OCI-LY7 (cell line): Measurements from ENCODE around the gene NUP205. TPM values are rescaled to one million over a fixed set of nuclear protein-coding genes. Genes with fewer than 3 reads are reported as not detected.
"Not testable (repeated sequence)": the region's sequence is repeated elsewhere in the genome, so short reads cannot be mapped to it uniquely, and the experiment has no call there.

Source experiments
- BruUV-seq: library from RNA; stranded (reverse); fragments of 400-500 nt; replicated peaks from 2 replicates; lab custom pipeline; 2021; lab: Mats Ljungman, UMichigan
- CTCF ChIA-PET: fragments of 300-600 bp; sonication (Branson Sonifier 250); formaldehyde crosslinking; loops from one replicate; lab custom pipeline; 2022; ENCODE audit warnings: antibody characterized with exemption; ENCODE audit not compliant: unreplicated experiment; lab: Charles Lee
- POLR2A ChIA-PET: fragments of 300-600 bp; sonication (Branson Sonifier 250); formaldehyde crosslinking; loops from one replicate; lab custom pipeline; 2022; ENCODE audit warnings: antibody characterized with exemption; lab: Charles Lee
- DNase-seq: peaks from one replicate; pipeline ENCODE4 v3.0.0-alpha.2; 2015; ENCODE audit warnings: low spot score
- H2AFZ ChIP-seq: fragments of 200-600 bp; sonication (generic), shearing (Covaris generic); 2 replicates; pipeline ENCODE4 v1.6.1; 2014; ENCODE audit warnings: mild to moderate bottlenecking, antibody characterized with exemption, low read length, moderate library complexity
- H3K27ac ChIP-seq: fragments of 200-600 bp; sonication (generic); 2 replicates; pipeline ENCODE4 v1.5.1; 2014; ENCODE audit warnings: mixed run types, low read depth, mild to moderate bottlenecking, moderate library complexity, low read length, inconsistent platforms; ENCODE audit not compliant: poor library complexity, severe bottlenecking
- H3K36me3 ChIP-seq: fragments of 200-600 bp; sonication (generic); 2 replicates; pipeline ENCODE4 v1.6.1; 2014; ENCODE audit warnings: mild to moderate bottlenecking, antibody characterized with exemption, low read length, moderate library complexity, mixed read lengths; ENCODE audit not compliant: insufficient read depth
- H3K4me1 ChIP-seq: fragments of 200-600 bp; sonication (generic); 2 replicates; pipeline ENCODE4 v1.5.1; 2014; ENCODE audit warnings: mild to moderate bottlenecking, low read length; ENCODE audit not compliant: insufficient read depth, poor library complexity, severe bottlenecking
- H3K4me2 ChIP-seq: fragments of 200-600 bp; sonication (generic); 2 replicates; pipeline ENCODE4 v1.6.1; 2014; ENCODE audit warnings: mild to moderate bottlenecking, low read length
- H3K4me3 ChIP-seq: fragments of 200-600 bp; sonication (generic); 2 replicates; pipeline ENCODE4 v1.5.1; 2014; ENCODE audit warnings: mild to moderate bottlenecking, low read depth, low read length; ENCODE audit not compliant: poor library complexity, severe bottlenecking
- H3K79me2 ChIP-seq: fragments of 200-600 bp; sonication (generic); 2 replicates; pipeline ENCODE4 v1.6.1; 2016; ENCODE audit warnings: low read depth, mild to moderate bottlenecking, low read length, moderate library complexity, mixed read lengths; ENCODE audit not compliant: insufficient read depth
- H3K9me2 ChIP-seq: fragments of 200-600 bp; sonication (generic); 2 replicates; pipeline ENCODE4 v1.6.1; 2016; ENCODE audit warnings: mild to moderate bottlenecking, low read length, mixed read lengths; ENCODE audit not compliant: insufficient read depth
- H3K9me3 ChIP-seq: fragments of 200-600 bp; sonication (generic); 2 replicates; pipeline ENCODE4 v1.6.1; 2014; ENCODE audit warnings: mild to moderate bottlenecking, mixed run types, low read length, mixed read lengths
- H4K20me1 ChIP-seq: fragments of 200-600 bp; sonication (generic); 2 replicates; pipeline ENCODE4 v1.6.1; 2014; ENCODE audit warnings: mild to moderate bottlenecking, antibody characterized with exemption, low read length, moderate library complexity, mixed read lengths; ENCODE audit not compliant: insufficient read depth
- CTCF ChIP-seq: fragments of 200-600 bp; sonication (generic); conservative IDR thresholded peaks from 2 replicates; pipeline ENCODE4 v1.5.1; 2014; ENCODE audit warnings: mild to moderate bottlenecking, antibody characterized with exemption, low read length, moderate library complexity, mixed read lengths
- EZH2phosphoT487 ChIP-seq: fragments of 200-600 bp; sonication (generic); IDR thresholded peaks from 2 replicates; pipeline ENCODE4 v1.6.1; 2018; ENCODE audit warnings: low read depth, borderline replicate concordance, mild to moderate bottlenecking, mixed run types, antibody characterized with exemption, low read length, moderate library complexity, mixed read lengths
- intact Hi-C: fragments of 100-400 bp; cut with micrococcal nuclease; formaldehyde crosslinking; loops from one replicate; pipeline ENCODE4 v1.10.0; 2022; ENCODE audit not compliant: unreplicated experiment
- total RNA-seq, 2 experiments: library from RNA; depleted of rRNA in 1 of 2; stranded (reverse); fragments of >200 nt in 1 of 2; shearing (Covaris generic) in 1 of 2; gene quantifications; 2 replicates each; pipeline ENCODE4 v1.2.3, GENCODE V29; 2014 to 2022

NUP205 gene
- total RNA-seq, 2 experiments from 2014 or later, result 115 to 132 TPM

- DNase-seq, result peak; percentile 65
- POLR2A ChIA-PET, result interaction anchor here (0.7 to 0.9 kb wide), 2 partner anchors 78 to 336 kb away, joined by 3 to 4 read pairs; no protein-coding TSS in a partner anchor
- H3K9me2 ChIP-seq, result no peaks in the 10 kb centered on the region
- intact Hi-C loops, result loop anchor here (5.0 kb wide), 1 partner anchor 34 kb away; no protein-coding TSS in a partner anchor
- no peaks in the 10 kb centered on the region for H4K20me1 ChIP-seq
- CTCF ChIA-PET, result interaction anchor here (0.6 kb wide), 1 partner anchor 24 kb away, joined by 3 read pairs; no protein-coding TSS in a partner anchor
- TF ChIP-seq CTCF (peak; percentile 98), EZH2phosphoT487 (no peak)
- no peak overlapping the region for H3K27ac ChIP-seq
- H3K9me3 ChIP-seq, result no peaks in the 10 kb centered on the region
- no peaks in the 10 kb centered on the region for H3K79me2 ChIP-seq
- no peak overlapping the region for H3K4me2 ChIP-seq
- no peaks in the 10 kb centered on the region for H3K4me1 ChIP-seq
- no peak overlapping the region for H2AFZ ChIP-seq
- H3K36me3 ChIP-seq, result peaks cover 97% of the 10 kb centered on the region
- no TSS peak for BruUV-seq
- H3K4me3 ChIP-seq, result no peak overlapping the region
Observed at GRCh38 chr7:135620980-135621850, 63.5 kb downstream of the NUP205 start.

GRCh38 chr7:135634191-135634878 lies 76.6 kb downstream of the NUP205 start:
- Histone ChIP-seq H3K4me2 (no peak overlapping the region), H3K9me2 (no peaks in the 10 kb centered on the region), H3K36me3 (peaks cover 99% of the 10 kb centered on the region), H3K4me3 (no peak overlapping the region), H3K4me1 (no peaks in the 10 kb centered on the region), H3K79me2 (no peaks in the 10 kb centered on the region), H3K9me3 (no peaks in the 10 kb centered on the region), H2AFZ (no peak overlapping the region), H4K20me1 (no peaks in the 10 kb centered on the region), H3K27ac (no peak overlapping the region)
- DNase-seq, result no peak
- ChIA-PET POLR2A (interaction anchor here (0.6 to 1.0 kb wide), 2 partner anchors 48 to 156 kb away, joined by 3 read pairs; no protein-coding TSS in a partner anchor), CTCF (no interaction called here)
- TF ChIP-seq EZH2phosphoT487, result no peak
- TF ChIP-seq CTCF, result no peak
- no TSS peak for BruUV-seq
- intact Hi-C loops, result no loop called here

- H3K9me3 ChIP-seq, BruUV-seq, H3K79me2 ChIP-seq, H3K4me3 ChIP-seq, H3K27ac ChIP-seq, H4K20me1 ChIP-seq, H3K9me2 ChIP-seq, DNase-seq, CTCF ChIA-PET, H3K4me1 ChIP-seq, H3K4me2 ChIP-seq, H2AFZ ChIP-seq: not testable (repeated sequence)
- POLR2A ChIA-PET, result interaction anchor here (1.2 kb wide), 1 partner anchor 27 kb away, joined by 5 read pairs; no protein-coding TSS in a partner anchor
- H3K36me3 ChIP-seq, result peaks cover 100% of the 10 kb centered on the region
- intact Hi-C loops, result loop anchor here (5.0 kb wide), 1 partner anchor 37 kb away; no protein-coding TSS in a partner anchor
Observed at GRCh38 chr7:135639690-135640089, 82.0 kb downstream of the NUP205 start.
